22Rv1 (cell line): ENCODE data around the gene NHERF1.

Source experiments
- CTCF ChIP-seq: fragments of 450-650 bp; IDR thresholded peaks from 2 replicates; pipeline ENCODE4 v1.5.1; 2017; ENCODE audit warnings: mild to moderate bottlenecking
- ZFX ChIP-seq: fragments of 450-650 bp; IDR thresholded peaks from 2 replicates; pipeline ENCODE4 v1.6.1; 2017; ENCODE audit warnings: antibody characterized with exemption, borderline replicate concordance

GRCh38 chr17:74748279-74748528 lies 224 bp upstream of the NHERF1 start:
- no peak for TF ChIP-seq CTCF
- no peak for TF ChIP-seq ZFX
